ENCODE results near the gene ABCA10.
"Not testable (repeated sequence)": the region's sequence is repeated elsewhere in the genome, so short reads cannot be mapped to it uniquely, and the experiment has no call there.

The ABCA10 gene

GRCh38 chr17:69228576-69228975, at the start of gene ABCA10:
ABCA10 (minus strand) TSS chr17:69228824; CDS start chr17:69225358, 3,466 bp downstream.
- DNase-seq = no peak

GRCh38 chr17:69276279-69276678, 47.7 kb upstream of the ABCA10 start:
- DNase-seq = not testable (repeated sequence)

GRCh38 chr17:69275751-69276150, 47.1 kb upstream of the ABCA10 start:
- no peak for DNase-seq

GRCh38 chr17:69271023-69271422, 42.4 kb upstream of the ABCA10 start:
- DNase-seq = no peak

- no peak for DNase-seq
These were observed 40.7 kb upstream of the ABCA10 start for GRCh38 chr17:69269131-69269998.

GRCh38 chr17:69268543-69269014, 40.0 kb upstream of the ABCA10 start:
- no peak for DNase-seq

- DNase-seq = no peak
These were observed 38.6 kb upstream of the ABCA10 start for GRCh38 chr17:69267219-69267618.

- DNase-seq = no peak
These were observed 37.2 kb upstream of the ABCA10 start for GRCh38 chr17:69265873-69266272.

- DNase-seq = no peak
These were observed 25.6 kb upstream of the ABCA10 start for GRCh38 chr17:69254187-69254586.

GRCh38 chr17:69250641-69251040, 22.0 kb upstream of the ABCA10 start:
- DNase-seq = no peak

- peak; percentile 87 for DNase-seq
These were observed 18.2 kb upstream of the ABCA10 start for GRCh38 chr17:69246726-69247375.

- DNase-seq = no peak
These were observed 17.6 kb upstream of the ABCA10 start for GRCh38 chr17:69246202-69246601.

GRCh38 chr17:69245617-69246016, 17.0 kb upstream of the ABCA10 start:
- no peak for DNase-seq

GRCh38 chr17:69239611-69240600, 11.3 kb upstream of the ABCA10 start:
- no peak for DNase-seq

- no peak for DNase-seq
These were observed 8.3 kb upstream of the ABCA10 start for GRCh38 chr17:69236946-69237345.

- DNase-seq = no peak
These were observed 7.8 kb upstream of the ABCA10 start for GRCh38 chr17:69236464-69236863.

GRCh38 chr17:69235338-69236058, 6.9 kb upstream of the ABCA10 start:
- DNase-seq = peak; percentile 91

GRCh38 chr17:69232650-69233049, 4.0 kb upstream of the ABCA10 start:
- no peak for DNase-seq

- DNase-seq = no peak
These were observed 2.9 kb upstream of the ABCA10 start for GRCh38 chr17:69231521-69231920.

GRCh38 chr17:69230939-69231338, 2.3 kb upstream of the ABCA10 start:
- no peak for DNase-seq

GRCh38 chr17:69228018-69228417, 606 bp downstream of the ABCA10 start:
- DNase-seq = no peak

- DNase-seq = no peak
These were observed 1.1 kb downstream of the ABCA10 start for GRCh38 chr17:69227541-69227940.

Measured in NCI-H510A treated with DMSO at 0.1 percent for 48 hours (cell line).